HL-60 (cell line): ENCODE results near the gene TACC2.

ENCODE experiments used
- DNase-seq, 2 experiments: peaks; one replicate each; pipeline ENCODE4 v3.0.0-alpha.2; 2010 to 2020; ENCODE audit warnings: low read depth in 1 of 2, low spot score in 1 of 2
- H3K27ac ChIP-seq: fragments of 250-450 bp; sonication (Bioruptor Pico); replicated peaks from 2 replicates; pipeline ENCODE4 v1.5.1; 2020; ENCODE audit warnings: mild to moderate bottlenecking, moderate library complexity
- H3K27me3 ChIP-seq: fragments of 250-450 bp; sonication (Bioruptor Pico); 2 replicates; pipeline ENCODE4 v1.5.1; 2021; ENCODE audit warnings: mild to moderate bottlenecking, moderate library complexity; ENCODE audit not compliant: insufficient read depth, poor library complexity, severe bottlenecking
- H3K4me3 ChIP-seq: replicated peaks from 2 replicates; pipeline ENCODE4 v1.5.1; 2011; ENCODE audit warnings: mild to moderate bottlenecking, control low read depth, low read length; ENCODE audit not compliant: insufficient read depth
- GABPA ChIP-seq: IDR thresholded peaks from 2 replicates; pipeline ENCODE4 v1.6.1; 2012; ENCODE audit warnings: low read depth
- POLR2AphosphoS5 ChIP-seq: IDR thresholded peaks from 2 replicates; pipeline ENCODE4 v1.6.1; 2012; ENCODE audit warnings: low read depth
- REST ChIP-seq: IDR thresholded peaks from 2 replicates; pipeline ENCODE4 v1.6.1; 2012; ENCODE audit warnings: low read depth; ENCODE audit not compliant: insufficient replicate concordance
- SPI1 ChIP-seq: IDR thresholded peaks from 2 replicates; pipeline ENCODE4 v1.6.1; 2012; ENCODE audit warnings: low read depth, mild to moderate bottlenecking, borderline replicate concordance
- TF ChIP-seq, protein P1 (sequence below): IDR thresholded peaks from one replicate; pipeline ENCODE4 v1.5.1; 2011; ENCODE audit warnings: low read length, control low read depth, inconsistent platforms; ENCODE audit not compliant: insufficient read depth

Gene TACC2

GRCh38 chr10:122258136-122259074 lies 269.4 kb downstream of the TACC2 start:
- Histone ChIP-seq H3K4me3 (no peak overlapping the region), H3K27me3 (no peaks in the 10 kb centered on the region), H3K27ac (no peak overlapping the region)
- TF ChIP-seq, protein P1, sequence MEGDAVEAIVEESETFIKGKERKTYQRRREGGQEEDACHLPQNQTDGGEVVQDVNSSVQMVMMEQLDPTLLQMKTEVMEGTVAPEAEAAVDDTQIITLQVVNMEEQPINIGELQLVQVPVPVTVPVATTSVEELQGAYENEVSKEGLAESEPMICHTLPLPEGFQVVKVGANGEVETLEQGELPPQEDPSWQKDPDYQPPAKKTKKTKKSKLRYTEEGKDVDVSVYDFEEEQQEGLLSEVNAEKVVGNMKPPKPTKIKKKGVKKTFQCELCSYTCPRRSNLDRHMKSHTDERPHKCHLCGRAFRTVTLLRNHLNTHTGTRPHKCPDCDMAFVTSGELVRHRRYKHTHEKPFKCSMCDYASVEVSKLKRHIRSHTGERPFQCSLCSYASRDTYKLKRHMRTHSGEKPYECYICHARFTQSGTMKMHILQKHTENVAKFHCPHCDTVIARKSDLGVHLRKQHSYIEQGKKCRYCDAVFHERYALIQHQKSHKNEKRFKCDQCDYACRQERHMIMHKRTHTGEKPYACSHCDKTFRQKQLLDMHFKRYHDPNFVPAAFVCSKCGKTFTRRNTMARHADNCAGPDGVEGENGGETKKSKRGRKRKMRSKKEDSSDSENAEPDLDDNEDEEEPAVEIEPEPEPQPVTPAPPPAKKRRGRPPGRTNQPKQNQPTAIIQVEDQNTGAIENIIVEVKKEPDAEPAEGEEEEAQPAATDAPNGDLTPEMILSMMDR = no peak
- TF ChIP-seq POLR2AphosphoS5 (no peak), SPI1 (no peak), REST (no peak), GABPA (no peak)
- no peak for DNase-seq

DNA sequence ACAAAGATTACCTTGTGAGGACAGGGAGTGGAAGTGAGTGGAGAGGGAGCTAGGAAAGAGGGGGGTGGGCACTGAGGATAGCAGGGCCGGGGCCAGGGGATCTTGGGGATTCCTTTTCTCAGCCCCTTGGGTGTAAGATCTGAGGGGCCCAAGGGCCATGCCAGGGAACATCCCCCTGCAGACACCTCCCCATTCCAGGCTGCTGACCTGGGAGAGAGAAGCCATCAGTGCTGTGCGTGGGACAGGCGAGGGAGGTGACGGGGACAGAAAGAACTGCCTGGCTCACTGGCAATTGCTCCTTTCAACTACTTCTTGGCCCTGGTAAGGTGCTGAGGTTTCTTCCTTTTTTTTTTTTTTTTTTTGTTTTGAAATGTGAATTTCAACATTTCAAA lies 270.1 kb downstream of the TACC2 start:
- no peak overlapping the region for H3K4me3 ChIP-seq
- no peaks in the 10 kb centered on the region for H3K27me3 ChIP-seq
- DNase-seq = no peak
- TF ChIP-seq GABPA (no peak), REST (no peak), POLR2AphosphoS5 (no peak), SPI1 (no peak)
- TF ChIP-seq, protein P1 = no peak
- no peak overlapping the region for H3K27ac ChIP-seq

- TF ChIP-seq REST (no peak), POLR2AphosphoS5 (no peak), SPI1 (no peak), GABPA (no peak)
- TF ChIP-seq, protein P1 = no peak
- DNase-seq = no peak
- Histone ChIP-seq H3K27ac (no peak overlapping the region), H3K4me3 (no peak overlapping the region), H3K27me3 (no peaks in the 10 kb centered on the region)
Observed at GRCh38 chr10:122261584-122261983, 272.6 kb downstream of the TACC2 start.
